Renal cortex interstitium (tissue), 3 donors: ENCODE data around the gene ACER1. TPM values are rescaled to one million over a fixed set of nuclear protein-coding genes. Genes with fewer than 3 reads are reported as not detected.

Experiments
- polyA plus RNA-seq, 3 donors: library from polyadenylated mRNA; unstranded; fragments of 120-200 nt; gene quantifications; one replicate each; pipeline ENCODE4 v1.2.1, GENCODE V29; 2013; ENCODE audit not compliant: insufficient read length in 3 of 3

ACER1 gene
- polyA plus RNA-seq, 3 donors: 0.17 to 0.23 TPM; not detected in 1

Other genes with a start within 250 kb of the ACER1 start
- gene RFX2, start 223.1 kb downstream of the ACER1 start, polyA plus RNA-seq: 10 to 100 TPM in 1 of 3 donors, 1 to 10 TPM in 2; 6.9 to 11.1 (median 8.1) TPM
- gene ACSBG2, start 197.9 kb downstream of the ACER1 start, polyA plus RNA-seq: 1 to 10 TPM in 2 of 3 donors, under 1 TPM in 1; 0.80 to 2.8 (median 1.9) TPM
- gene MLLT1, start 53.6 kb downstream of the ACER1 start, polyA plus RNA-seq: 100 to 1,000 TPM in 2 of 3 donors, 10 to 100 TPM in 1; 70.2 to 116 (median 102) TPM
- gene CLPP, start 27.9 kb upstream of the ACER1 start, polyA plus RNA-seq: 10 to 100 TPM; 53.5 to 71.0 (median 63.9) TPM
- 10 to 100 TPM; 35.2 to 72.2 (median 70.4) TPM for gene ALKBH7, start 39.2 kb upstream of the ACER1 start, polyA plus RNA-seq
- 1 to 10 TPM; 2.7 to 2.9 (median 2.8) TPM for gene PSPN, start 42.3 kb upstream of the ACER1 start, polyA plus RNA-seq
- 100 to 1,000 TPM in 1 of 3 donors, 10 to 100 TPM in 2; 80.3 to 103 (median 100.0) TPM for gene GTF2F1, start 59.6 kb upstream of the ACER1 start, polyA plus RNA-seq
- 100 to 1,000 TPM; 273 to 347 (median 314) TPM for gene KHSRP, start 91.2 kb upstream of the ACER1 start, polyA plus RNA-seq
- 1 to 10 TPM in 2 of 3 donors, under 1 TPM in 1; 0.50 to 2.0 (median 1.6) TPM for gene SLC25A41, start 100.2 kb upstream of the ACER1 start, polyA plus RNA-seq
- 10 to 100 TPM; 63.5 to 77.5 (median 70.3) TPM for gene SLC25A23, start 126.2 kb upstream of the ACER1 start, polyA plus RNA-seq
- gene CRB3, start 130.7 kb upstream of the ACER1 start, polyA plus RNA-seq: 10 to 100 TPM; 21.7 to 41.8 (median 32.0) TPM
- 10 to 100 TPM; 37.1 to 40.5 (median 40.0) TPM for gene DENND1C, start 148.2 kb upstream of the ACER1 start, polyA plus RNA-seq
- gene TUBB4A, start 168.7 kb upstream of the ACER1 start, polyA plus RNA-seq: 10 to 100 TPM; 29.5 to 34.2 (median 31.4) TPM
- under 1 TPM; 0.26 to 0.42 (median 0.36) TPM for gene TNFSF9, start 197.4 kb upstream of the ACER1 start, polyA plus RNA-seq